Measurements from ENCODE around the gene SOX14. TPM values are rescaled to one million over a fixed set of nuclear protein-coding genes. Genes with fewer than 3 reads are reported as not detected.

Gene SOX14
- total RNA-seq, 1 experiment from 2014 or later = not detected

DNA sequence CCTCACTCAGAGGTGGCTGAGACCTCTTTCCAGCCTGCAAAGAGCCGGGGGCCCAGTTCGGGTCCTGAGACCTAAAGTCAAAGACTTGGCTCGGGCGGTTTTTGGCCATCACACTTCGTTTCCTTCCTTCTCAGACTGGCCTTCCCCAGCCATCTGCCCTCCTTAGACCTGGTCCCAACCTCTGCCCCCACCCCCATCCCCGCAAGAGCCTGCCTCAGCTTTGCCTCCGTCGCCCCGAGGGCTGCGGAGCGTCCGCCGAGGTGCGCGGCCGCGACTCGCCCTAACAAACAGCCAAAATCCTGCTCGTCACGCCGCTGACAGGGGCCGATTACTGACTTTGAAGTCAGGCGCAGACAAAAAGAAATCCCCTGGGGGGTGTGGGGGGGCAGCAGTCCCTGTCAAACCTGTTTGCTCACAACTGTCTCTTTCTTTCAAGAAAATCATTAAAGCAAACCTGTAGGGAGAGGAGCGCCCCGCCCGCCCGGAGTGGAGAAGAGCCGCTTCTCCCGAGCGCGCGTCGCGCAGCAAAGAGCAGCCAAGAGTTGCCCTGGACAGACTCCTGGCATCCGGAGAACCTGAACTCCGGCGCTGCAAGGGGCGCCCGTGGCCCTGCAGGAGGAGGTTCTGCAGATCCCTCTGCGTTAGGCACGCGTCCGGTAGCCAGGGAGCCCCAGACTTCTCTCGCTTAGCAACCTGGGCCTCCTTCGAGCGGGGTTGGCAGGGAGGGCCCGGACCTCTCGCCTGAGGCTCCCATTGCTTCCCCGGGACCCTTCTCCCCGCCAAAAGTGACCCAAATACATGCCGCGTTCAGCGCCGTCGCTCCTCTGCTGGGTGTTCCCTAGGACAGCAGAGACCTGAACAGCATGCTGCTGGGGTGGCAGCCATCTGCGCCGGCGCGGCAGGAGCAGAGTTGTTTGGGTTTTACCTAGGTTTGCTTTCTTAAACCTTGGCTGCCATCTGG is 4.5 kb downstream of the SOX14 start:
- no peak for DNase-seq (ENCODE audit: low read depth)

DNA sequence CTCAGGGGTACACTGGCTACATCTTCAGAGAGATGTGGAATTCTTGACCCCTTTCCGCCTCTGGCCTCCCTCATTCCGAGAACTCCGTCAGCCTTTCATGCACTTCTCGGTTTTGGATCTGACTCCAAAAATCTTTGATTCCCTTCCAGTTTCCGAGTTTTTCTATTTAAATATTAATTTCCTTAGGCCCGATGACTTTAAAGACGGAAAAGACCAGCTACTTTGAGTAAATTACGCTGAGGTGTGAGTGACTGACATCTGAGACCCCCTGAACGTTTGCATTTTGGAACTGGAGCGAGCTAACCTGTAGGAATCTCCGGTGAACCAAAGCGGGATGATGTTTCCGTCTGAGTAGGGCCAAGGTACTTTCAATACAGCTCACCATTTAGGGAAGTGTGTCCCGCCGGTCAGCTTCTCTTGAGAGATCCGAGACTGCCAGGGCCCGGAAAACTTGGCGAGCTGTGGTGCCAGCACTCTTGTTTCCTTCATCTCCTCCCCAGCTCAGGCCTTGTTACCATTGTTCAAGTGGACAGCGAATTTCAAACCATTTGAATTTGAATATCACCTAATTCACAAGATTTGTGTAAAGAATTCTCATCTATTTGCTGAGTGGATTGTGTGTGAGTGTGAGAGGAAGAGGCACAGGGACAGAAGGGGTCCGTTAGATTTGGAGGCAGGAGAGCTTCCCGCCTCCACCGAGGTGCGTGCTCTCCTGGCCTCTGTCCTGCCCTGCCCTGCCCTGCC is 5.4 kb downstream of the SOX14 start:
- no peak for DNase-seq (ENCODE audit: low read depth)

DNA sequence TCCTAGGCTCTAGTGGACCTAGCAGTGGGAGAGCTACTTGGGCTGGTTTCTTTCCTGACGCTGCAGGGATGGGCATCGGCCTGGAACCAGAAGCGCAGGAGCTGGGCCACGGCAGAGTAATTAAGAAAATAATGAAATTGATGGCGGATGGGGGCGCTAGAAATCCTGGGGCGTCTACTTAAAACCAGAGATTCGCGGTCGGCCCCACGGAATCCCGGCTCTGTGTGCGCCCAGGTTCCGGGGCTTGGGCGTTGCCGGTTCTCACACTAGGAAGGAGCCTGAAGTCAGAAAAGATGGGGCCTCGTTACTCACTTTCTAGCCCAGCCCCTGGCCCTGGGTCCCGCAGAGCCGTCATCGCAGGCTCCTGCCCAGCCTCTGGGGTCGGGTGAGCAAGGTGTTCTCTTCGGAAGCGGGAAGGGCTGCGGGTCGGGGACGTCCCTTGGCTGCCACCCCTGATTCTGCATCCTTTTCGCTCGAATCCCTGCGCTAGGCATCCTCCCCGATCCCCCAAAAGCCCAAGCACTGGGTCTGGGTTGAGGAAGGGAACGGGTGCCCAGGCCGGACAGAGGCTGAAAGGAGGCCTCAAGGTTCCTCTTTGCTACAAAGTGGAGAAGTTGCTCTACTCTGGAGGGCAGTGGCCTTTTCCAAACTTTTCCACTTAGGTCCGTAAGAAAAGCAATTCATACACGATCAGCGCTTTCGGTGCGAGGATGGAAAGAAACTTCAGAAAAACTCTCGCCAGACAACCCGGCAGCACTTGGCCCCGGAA is 6.1 kb downstream of the SOX14 start:
- no peak for DNase-seq (ENCODE audit: low read depth)

- no peak for DNase-seq (ENCODE audit: low read depth)
These were observed 6.8 kb downstream of the SOX14 start for GRCh38 chr3:137770835-137771399.

GRCh38 chr3:137771401-137772213 is 7.5 kb downstream of the SOX14 start:
- no peak for DNase-seq (ENCODE audit: low read depth)

DNA sequence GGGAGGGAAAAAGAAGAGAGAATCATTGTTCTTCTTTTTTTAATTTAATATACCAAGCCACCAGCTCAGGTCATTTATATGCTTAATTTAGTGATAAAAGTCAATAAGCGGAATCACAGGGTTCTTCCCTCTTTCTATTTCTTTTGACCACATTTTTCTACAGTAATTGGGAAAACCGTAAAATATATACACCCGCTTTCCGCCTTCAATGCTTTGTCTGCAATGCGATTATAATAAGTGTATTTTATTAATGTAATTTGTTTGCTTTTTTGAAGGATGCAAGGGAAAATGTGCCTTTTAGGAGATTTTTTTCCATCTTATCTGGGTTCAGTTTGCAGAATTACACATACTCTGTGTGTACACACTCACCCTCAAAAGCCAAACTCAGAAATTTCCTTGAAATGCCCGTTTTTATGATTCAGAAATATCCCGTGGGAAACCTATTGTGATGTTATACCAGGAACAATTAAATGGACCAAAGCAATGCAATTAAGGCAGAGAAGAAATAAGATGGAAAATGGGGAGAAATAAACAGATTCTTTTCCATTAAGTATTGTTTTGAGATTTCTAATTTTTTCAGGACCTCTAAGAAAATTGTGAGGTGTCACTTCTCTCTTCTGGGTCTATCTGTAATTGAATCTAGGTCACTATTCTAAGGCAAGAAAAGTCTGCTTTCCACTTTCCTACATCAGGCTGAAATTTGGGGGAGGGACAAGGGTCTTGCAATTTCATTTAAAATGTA is 8.3 kb downstream of the SOX14 start:
- no peak for DNase-seq (ENCODE audit: low read depth)

- DNase-seq (ENCODE audit: low read depth) = no peak
These were observed 14.8 kb downstream of the SOX14 start for GRCh38 chr3:137778941-137779340.

DNA sequence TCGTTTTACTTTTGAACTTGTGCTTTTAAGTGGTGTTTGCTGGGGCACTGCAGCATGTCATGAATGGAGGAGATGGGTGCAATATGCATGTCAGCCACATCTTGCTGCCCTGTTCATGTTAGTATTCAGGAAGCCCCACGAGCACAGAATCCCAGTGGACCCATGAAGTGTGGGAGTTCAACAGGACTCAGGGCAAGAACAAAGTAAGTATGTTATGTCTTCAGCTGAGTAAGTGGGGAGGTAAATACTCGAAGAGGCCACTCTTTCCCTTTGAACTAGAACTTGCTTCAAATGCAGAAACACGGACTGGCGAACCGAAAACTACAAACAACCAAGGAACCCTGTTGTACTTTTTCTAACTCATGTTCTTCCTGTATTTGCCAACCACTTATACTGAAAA is 23.4 kb downstream of the SOX14 start:
- no peak for DNase-seq (ENCODE audit: low read depth)

- DNase-seq (ENCODE audit: low read depth) = no peak
These were observed 25.1 kb downstream of the SOX14 start for GRCh38 chr3:137789236-137789635.

DNA sequence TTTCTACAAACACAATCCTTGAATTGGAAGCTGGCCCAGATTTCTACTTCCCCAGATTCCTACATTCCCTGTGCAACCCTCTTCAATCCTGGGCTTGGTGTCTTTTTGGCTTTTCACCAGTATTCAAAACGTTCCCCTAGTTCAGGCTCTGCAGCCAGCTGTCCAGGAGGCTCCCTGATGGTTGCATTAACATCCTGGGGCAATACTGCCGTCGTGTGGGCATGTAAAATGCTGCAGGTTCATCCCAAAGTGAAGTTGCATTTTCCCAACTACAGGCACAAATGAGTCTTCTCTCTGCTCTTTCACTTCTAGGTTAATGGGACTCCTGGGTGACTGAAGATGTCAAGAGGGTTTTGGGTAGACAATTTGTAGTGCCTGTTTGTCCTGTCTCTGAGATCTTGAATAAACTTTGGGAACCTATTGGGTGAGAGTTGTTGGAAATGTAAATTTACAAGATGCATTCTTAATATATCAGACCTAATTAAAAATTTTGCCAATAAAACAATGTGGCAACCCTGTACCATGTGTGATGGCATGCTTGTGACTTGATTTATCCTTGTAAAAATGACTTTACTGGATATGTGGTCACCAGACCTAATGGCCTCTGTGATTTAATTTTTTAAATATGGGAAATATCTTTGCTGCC is 28.6 kb downstream of the SOX14 start:
- peak; percentile 37 for DNase-seq (ENCODE audit: low read depth)

DNA sequence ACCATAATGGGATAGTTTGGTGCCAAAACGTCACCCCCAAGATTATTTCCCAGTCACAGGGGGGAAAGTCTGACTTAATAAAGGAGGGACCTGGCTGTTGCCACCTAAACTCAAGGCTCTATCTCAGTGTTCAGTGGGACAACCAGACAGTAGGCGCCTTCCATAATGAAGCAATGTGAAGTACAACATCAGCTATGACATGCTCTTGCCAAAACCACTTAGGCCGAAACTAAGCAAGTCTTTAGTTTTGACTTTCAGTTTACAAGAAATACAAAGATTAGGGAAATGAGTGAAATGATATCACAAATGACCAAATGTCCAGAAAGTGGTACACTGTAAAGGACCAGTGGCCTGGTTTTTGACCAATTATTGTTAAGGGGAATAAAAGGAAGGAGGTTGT is 32.9 kb downstream of the SOX14 start:
- DNase-seq (ENCODE audit: low read depth) = no peak

GRCh38 chr3:137803215-137803614 is 39.1 kb downstream of the SOX14 start:
- DNase-seq (ENCODE audit: low read depth) = no peak

GRCh38 chr3:137807998-137808397 is 43.9 kb downstream of the SOX14 start:
- no peak for DNase-seq (ENCODE audit: low read depth)

DNA sequence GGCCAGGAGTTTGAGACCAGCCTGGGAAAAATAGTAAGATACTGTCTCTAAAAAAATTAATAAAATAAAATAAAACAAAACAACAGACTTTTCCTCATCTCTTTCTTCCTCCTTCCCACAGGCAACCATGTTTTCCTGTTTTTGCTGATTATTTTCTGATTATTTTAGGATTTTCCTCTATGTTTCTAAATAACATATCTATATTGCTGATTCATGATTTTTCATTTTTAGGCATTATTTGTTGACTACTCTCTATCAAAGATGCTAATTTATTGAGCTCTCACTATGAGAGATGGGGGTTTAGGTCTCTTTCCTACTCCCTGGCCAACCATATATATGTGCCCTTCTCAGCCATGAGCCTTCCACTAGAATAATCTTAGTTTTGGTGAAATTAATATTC is 45.4 kb downstream of the SOX14 start:
- DNase-seq (ENCODE audit: low read depth) = no peak

GRCh38 chr3:137812023-137812422 is 47.9 kb downstream of the SOX14 start:
- DNase-seq (ENCODE audit: low read depth) = no peak

- no peak for DNase-seq (ENCODE audit: low read depth)
These were observed 51.1 kb downstream of the SOX14 start for GRCh38 chr3:137815251-137815650.

Measured in LHCN-M2 (cell line).